Esophagus muscularis mucosa (tissue), 4 donors: ENCODE data around the gene RHOT2. TPM values are rescaled to one million over a fixed set of nuclear protein-coding genes. Genes with fewer than 3 reads are reported as not detected.

Experiments
- DNase-seq: peaks from one replicate; pipeline ENCODE4 v3.0.0-alpha.2; 2017; ENCODE audit errors: extremely low spot score
- H3K27ac ChIP-seq, 4 donors: fragments of 200-600 bp; sonication (generic); replicated peaks in 1 of 4; 1 replicate in 3 of 4; 2 replicates in 1 of 4; pipeline ENCODE4 v1.5.1; 2016 to 2019; ENCODE audit warnings: mild to moderate bottlenecking in 1 of 4
- H3K27me3 ChIP-seq, 4 donors: fragments of 200-600 bp; sonication (generic); one replicate each; pipeline versions ENCODE4 v1.5.1 to v1.6.0; 2016 to 2019
- H3K36me3 ChIP-seq, 4 donors: fragments of 200-600 bp; sonication (generic); one replicate each; pipeline ENCODE4 v1.5.1; 2016 to 2019
- H3K4me1 ChIP-seq, 4 donors: fragments of 200-600 bp; sonication (generic); one replicate each; pipeline ENCODE4 v1.5.1; 2016 to 2019
- H3K4me3 ChIP-seq, 4 donors: fragments of 200-600 bp; sonication (generic); 1 replicate in 2 of 4; 2 replicates in 2 of 4; pipeline ENCODE4 v1.5.1; 2016 to 2019; ENCODE audit warnings: mild to moderate bottlenecking in 4 of 4, moderate library complexity in 1 of 4
- H3K9me3 ChIP-seq, 4 donors: fragments of 200-600 bp; sonication (generic); 1 replicate in 3 of 4; 2 replicates in 1 of 4; pipeline ENCODE4 v1.5.1; 2016 to 2019
- EP300 ChIP-seq: sonication (generic); formaldehyde crosslinking; IDR thresholded peaks from one replicate; pipeline ENCODE4 v1.6.1; 2017; ENCODE audit warnings: antibody characterized with exemption
- POLR2A ChIP-seq: fragments of 450-650 bp; IDR thresholded peaks from one replicate; pipeline ENCODE4 v1.6.1; 2017; ENCODE audit warnings: antibody characterized with exemption, moderate library complexity, mild to moderate bottlenecking, low read depth
- POLR2AphosphoS5 ChIP-seq, 2 donors: sonication (generic); formaldehyde crosslinking; IDR thresholded peaks; one replicate each; pipeline ENCODE4 v1.6.1; 2017; ENCODE audit warnings: antibody characterized with exemption in 2 of 2
- WGBS: methylation state at CpG from one replicate; pipeline ENCODE4 v1.1.5; 2018; 5-methylcytosine and 5-hydroxymethylcytosine counted together
- intact Hi-C: fragments of 100-400 bp; cut with DNase I; formaldehyde crosslinking; loops from one replicate; pipeline ENCODE4 v1.15.1; 2023
- total RNA-seq, 4 donors: library from RNA; depleted of rRNA; stranded (reverse); fragments of >200 nt; gene quantifications; one replicate each; pipeline versions ENCODE4 v1.1.0 to v1.2.1, GENCODE V29; 2016
- TF ChIP-seq, protein P1 (sequence below), 3 experiments: fragments of 200-600 bp in 2 of 3; fragments of 450-650 bp in 1 of 3; sonication (generic) in 2 of 3; IDR thresholded peaks; one replicate each; pipeline ENCODE4 v1.5.1; 2017 to 2019; ENCODE audit warnings: antibody characterized with exemption in 3 of 3, mild to moderate bottlenecking in 2 of 3, moderate library complexity in 1 of 3

RHOT2 gene
- total RNA-seq, 4 donors from 2014 or later = 34.5 to 67.5 (median 58.6) TPM

DNA sequence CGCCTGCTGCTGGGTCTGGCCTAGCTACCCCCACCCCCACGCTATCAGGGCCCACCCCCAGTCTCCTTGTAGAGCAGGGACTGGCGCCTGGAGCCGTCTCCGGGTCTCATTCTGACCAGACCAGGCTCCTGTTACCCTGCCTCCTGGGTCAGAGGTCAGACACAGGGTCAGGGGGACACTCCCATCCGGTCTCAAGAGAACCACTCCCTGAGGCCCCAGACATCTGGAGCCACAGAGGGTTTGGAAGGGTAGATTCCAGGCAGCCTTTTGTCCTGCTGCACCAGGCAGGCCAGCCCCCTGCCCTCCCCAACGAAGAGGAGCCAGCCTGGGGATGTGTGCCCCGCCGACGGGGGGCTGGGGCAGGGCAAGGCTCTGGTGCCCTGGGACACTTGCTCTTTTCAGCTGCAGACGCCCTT is 38.1 kb upstream of the RHOT2 start:
- no peak for DNase-seq

DNA sequence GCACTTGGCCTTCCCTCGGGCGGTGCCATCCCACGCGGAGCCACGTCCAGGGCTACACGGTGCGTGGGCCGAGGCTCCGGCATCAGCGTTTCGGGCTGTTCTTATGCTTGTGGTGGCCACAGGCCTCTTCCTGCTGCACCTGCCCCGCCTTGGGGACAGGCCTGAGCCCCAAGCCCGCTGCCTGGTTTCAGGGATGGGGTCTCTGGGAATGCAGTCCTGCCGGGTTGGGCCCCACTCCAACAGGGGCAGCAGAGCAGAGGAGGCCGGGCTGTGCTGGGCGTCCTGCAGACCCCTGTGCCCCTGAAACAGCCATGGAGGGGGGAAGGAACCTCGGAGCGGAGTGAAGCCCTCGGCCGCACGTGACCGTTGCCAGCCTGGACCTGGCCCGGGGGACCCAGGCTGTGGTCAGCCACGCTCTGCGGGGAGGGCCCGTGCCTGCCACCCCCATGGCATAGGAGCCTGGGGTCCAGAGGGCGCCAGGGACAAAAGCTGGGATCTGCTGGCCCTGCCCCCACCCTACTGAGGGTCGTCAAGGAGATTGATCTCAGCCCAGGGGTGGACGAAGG is 37.6 kb upstream of the RHOT2 start:
- Histone ChIP-seq H3K9me3 (no peaks in the 10 kb centered on the region), H3K27me3 (peaks cover 0 to 21% (median 0%) of the 10 kb centered on the region in 4 donors), H3K4me1 (peaks cover 19 to 44% (median 35%) of the 10 kb centered on the region in 4 donors), H3K27ac (no peak overlapping the region), H3K36me3 (peaks cover 10 to 64% (median 54%) of the 10 kb centered on the region in 4 donors), H3K4me3 (no peak overlapping the region)
- WGBS = 52% methylated on average over 12 of the region's 29 CpGs
- intact Hi-C loops = no loop called here
- TF ChIP-seq EP300 = no peak
- no peak for TF ChIP-seq POLR2AphosphoS5 (IDR thresholded peaks at IDR 0.05)
- TF ChIP-seq, protein P1, sequence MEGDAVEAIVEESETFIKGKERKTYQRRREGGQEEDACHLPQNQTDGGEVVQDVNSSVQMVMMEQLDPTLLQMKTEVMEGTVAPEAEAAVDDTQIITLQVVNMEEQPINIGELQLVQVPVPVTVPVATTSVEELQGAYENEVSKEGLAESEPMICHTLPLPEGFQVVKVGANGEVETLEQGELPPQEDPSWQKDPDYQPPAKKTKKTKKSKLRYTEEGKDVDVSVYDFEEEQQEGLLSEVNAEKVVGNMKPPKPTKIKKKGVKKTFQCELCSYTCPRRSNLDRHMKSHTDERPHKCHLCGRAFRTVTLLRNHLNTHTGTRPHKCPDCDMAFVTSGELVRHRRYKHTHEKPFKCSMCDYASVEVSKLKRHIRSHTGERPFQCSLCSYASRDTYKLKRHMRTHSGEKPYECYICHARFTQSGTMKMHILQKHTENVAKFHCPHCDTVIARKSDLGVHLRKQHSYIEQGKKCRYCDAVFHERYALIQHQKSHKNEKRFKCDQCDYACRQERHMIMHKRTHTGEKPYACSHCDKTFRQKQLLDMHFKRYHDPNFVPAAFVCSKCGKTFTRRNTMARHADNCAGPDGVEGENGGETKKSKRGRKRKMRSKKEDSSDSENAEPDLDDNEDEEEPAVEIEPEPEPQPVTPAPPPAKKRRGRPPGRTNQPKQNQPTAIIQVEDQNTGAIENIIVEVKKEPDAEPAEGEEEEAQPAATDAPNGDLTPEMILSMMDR (IDR thresholded peaks at IDR 0.05) = no peak
- no peak for TF ChIP-seq POLR2A
- no peak for DNase-seq

More for the DNA sequence above, 38.1 kb upstream of the RHOT2 start:
- H3K36me3 ChIP-seq = peaks cover 10 to 67% (median 57%) of the 10 kb centered on the region in 4 donors
- H3K4me1 ChIP-seq = peaks cover 14 to 39% (median 30%) of the 10 kb centered on the region in 4 donors
- no peak overlapping the region for H3K27ac ChIP-seq
- TF ChIP-seq EP300 = no peak
- TF ChIP-seq POLR2A = no peak
- no peak for TF ChIP-seq POLR2AphosphoS5 (IDR thresholded peaks at IDR 0.05)
- TF ChIP-seq, protein P1 (IDR thresholded peaks at IDR 0.05) = no peak
- H3K9me3 ChIP-seq = no peaks in the 10 kb centered on the region
- H3K27me3 ChIP-seq = peaks cover 0 to 21% (median 0%) of the 10 kb centered on the region in 4 donors
- no peak overlapping the region for H3K4me3 ChIP-seq
- intact Hi-C loops = no loop called here
- WGBS = 63% methylated on average over 1 of the region's 11 CpGs

DNA sequence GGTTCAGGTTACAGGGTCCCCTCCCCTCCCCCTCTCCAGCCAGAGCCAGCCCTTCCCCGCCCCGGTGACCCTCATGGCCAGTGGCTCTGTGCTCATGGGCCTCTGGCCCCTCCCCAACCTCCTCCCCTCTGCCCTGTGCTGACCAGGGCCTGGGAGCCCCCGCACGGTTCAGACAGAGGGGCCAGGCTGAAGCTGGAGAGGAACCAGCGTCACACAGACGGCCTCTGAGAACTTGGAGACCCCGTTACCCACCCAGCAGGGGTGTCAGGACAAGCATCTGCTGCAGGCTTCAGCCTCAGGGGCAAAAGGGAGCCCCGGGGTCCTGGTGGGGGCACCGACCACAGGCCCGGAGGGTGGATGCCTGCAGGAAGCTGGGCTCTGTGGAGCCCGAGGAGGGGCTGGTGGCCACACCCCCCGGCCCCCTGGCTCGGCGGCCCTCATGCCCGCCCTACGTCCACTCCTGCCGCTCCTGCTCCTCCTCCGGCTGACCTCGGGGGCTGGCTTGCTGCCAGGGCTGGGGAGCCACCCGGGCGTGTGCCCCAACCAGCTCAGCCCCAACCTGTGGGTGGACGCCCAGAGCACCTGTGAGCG is 37.0 kb upstream of the RHOT2 start, which contains the start of gene WFIKKN1:
Gene WFIKKN1, plus strand, starts transcription at position 171 of the 591 bp plus-strand sequence. Its CDS starts 269 bp downstream, at position 440.
- TF ChIP-seq POLR2A (no peak), POLR2AphosphoS5 (IDR thresholded peaks at IDR 0.05) (peak in 1 of 2 donors; percentile 11)

DNA sequence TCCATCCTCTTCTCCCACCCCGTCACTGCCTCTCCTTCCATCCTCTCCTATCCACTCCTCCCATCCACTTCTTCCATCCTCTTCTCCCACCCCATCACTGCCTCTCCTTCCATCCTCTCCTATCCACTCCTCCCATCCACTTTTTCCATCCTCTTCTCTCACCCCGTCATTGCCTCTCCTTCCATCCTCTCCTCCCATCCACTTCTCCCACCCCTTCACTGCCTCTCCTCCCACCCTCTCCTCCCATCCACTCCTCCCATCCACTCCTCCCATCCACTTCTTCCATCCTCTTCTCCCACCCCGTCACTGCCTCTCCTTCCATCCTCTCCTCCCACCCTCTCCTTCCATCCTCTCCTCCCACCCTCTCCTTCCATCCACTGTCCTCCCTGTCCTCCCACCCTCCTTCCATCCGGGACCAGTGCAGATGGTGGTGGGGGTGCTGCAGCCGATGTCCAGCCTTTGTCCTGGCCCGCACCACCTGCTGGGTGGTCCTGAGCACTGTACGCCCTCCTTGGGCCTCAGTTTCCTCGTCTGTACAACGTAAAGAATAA is 36.0 kb upstream of the RHOT2 start:
- H3K27me3 ChIP-seq = peaks cover 0 to 21% (median 0%) of the 10 kb centered on the region in 4 donors
- H3K9me3 ChIP-seq = no peaks in the 10 kb centered on the region
- intact Hi-C loops = no loop called here
- TF ChIP-seq POLR2A (no peak), EP300 (no peak), POLR2AphosphoS5 (IDR thresholded peaks at IDR 0.05) (no peak)
- TF ChIP-seq, protein P1 (IDR thresholded peaks at IDR 0.05) = no peak
- WGBS = 58% methylated on average over 9 of the region's 9 CpGs
- no peak overlapping the region for H3K27ac ChIP-seq
- H3K4me3 ChIP-seq = no peak overlapping the region
- peaks cover 10 to 48% (median 40%) of the 10 kb centered on the region in 4 donors for H3K36me3 ChIP-seq
- DNase-seq = no peak
- H3K4me1 ChIP-seq = peaks cover 23 to 48% (median 42%) of the 10 kb centered on the region in 4 donors

More for the DNA sequence above, 37.0 kb upstream of the RHOT2 start, which contains the start of gene WFIKKN1:
- Histone ChIP-seq H3K4me3 (no peak within 1 kb of the TSS), H3K27me3 (peaks cover 0 to 21% (median 0%) of the 10 kb centered on the region in 4 donors), H3K27ac (no peak within 1 kb of the TSS), H3K36me3 (peaks cover 10 to 58% (median 50%) of the 10 kb centered on the region in 4 donors), H3K9me3 (no peaks in the 10 kb centered on the region), H3K4me1 (peaks cover 23 to 50% (median 41%) of the 10 kb centered on the region in 4 donors)
- 11% methylated on average over 3 of the region's 23 CpGs for WGBS
- intact Hi-C loops = no loop called here
- DNase-seq = no peak
